ENCODE measurements around the gene SMYD2.
A peak's percentile ranks its signal among the peaks of the same experiment; 100 is the strongest.

Gene SMYD2

DNA sequence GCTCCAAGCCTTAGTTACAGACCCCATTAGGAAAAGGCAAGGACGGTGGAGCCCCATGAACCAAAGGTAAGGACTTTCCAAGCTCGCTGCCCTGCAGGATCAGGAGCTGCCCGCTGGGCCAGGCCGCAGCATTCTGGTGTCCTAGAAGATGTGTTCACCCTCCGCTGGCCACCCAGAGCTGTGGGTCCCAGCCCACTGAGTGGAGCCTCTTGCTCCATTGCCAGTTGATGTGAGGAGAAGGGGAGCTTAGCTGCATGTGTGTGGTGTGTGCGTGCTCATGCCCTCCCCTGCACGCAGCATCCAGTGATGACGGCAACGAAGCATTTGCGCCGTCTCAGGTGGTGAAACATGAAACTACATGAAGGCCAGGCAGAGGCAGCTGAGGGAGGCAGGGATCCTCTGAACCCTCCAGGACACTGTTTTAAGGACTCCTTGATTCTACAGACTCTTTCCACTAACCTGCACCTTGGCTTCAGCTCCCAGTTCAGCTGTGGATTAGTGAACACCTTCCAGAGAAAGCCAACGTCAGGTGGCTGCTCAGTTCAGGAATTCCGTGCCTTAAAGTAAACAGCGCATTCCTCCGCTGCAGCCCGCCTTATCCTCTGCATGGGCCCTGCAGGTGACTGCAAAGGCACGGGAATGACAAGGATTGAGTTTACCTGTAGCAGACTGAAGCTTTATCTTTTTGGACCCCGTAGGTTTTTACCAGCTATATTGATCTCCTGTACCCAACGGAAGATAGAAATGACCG lies 48.7 kb downstream of the SMYD2 start:
- no peak for DNase-seq (ENCODE audit: low read depth in 2 of 2)

DNA sequence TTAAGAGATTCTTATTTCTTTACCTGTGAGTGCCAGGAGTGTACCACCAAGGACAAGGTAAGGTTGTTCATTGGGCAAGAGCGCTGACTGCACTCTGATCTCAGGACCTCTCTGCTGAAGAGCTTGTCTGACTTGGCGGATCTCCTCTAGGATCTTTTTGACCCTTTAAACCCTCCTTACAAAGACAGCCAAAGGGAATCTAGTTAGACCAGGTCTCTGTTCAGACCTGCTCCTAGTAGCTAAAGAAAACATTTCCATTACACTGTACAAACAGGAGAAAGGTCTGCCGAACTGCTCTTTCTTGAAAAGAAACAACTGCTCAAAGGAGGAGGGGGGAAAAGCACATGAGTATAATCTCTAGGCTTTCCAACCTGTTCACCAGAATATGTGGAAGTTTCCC lies 49.3 kb downstream of the SMYD2 start:
- DNase-seq (ENCODE audit: low read depth in 2 of 2): no peak

DNA sequence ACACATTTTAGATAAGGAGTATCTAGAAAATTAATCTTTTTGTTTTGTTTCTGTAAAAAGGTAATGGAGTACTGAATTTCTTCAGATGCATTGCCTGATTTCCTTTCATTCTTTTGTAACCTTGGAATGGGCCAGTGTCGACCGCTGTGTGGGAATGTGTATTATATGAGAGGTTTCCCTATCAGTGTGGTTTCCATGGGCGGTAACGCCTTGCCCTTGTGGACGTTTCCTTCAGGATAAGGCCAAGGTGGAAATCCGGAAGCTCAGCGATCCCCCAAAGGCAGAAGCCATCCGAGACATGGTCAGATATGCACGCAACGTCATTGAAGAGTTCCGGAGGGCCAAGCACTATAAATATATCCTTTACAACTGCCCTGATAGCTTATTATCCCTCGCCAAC lies 49.8 kb downstream of the SMYD2 start:
- no peak for DNase-seq (ENCODE audit: low read depth in 2 of 2)

DNA sequence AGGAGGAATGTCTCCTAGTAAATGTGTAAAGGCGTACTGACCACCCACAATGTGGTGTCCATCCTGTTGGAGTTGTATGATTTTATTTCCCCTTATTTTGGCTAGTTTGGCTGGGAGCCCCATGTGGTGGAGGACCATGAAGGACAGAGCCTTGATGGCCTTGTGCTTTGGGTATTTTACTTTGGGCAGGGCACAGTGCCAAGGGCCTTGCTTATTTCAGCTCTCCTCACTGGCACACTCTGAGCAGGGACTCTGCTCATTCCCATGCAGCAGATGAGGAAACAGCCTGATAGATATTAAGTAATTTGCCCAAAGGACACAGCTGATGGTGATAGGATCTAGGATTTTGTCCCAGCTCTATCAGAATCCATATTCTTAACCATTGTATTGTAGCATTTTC lies 50.2 kb downstream of the SMYD2 start:
- no peak for DNase-seq (ENCODE audit: low read depth in 2 of 2)

DNA sequence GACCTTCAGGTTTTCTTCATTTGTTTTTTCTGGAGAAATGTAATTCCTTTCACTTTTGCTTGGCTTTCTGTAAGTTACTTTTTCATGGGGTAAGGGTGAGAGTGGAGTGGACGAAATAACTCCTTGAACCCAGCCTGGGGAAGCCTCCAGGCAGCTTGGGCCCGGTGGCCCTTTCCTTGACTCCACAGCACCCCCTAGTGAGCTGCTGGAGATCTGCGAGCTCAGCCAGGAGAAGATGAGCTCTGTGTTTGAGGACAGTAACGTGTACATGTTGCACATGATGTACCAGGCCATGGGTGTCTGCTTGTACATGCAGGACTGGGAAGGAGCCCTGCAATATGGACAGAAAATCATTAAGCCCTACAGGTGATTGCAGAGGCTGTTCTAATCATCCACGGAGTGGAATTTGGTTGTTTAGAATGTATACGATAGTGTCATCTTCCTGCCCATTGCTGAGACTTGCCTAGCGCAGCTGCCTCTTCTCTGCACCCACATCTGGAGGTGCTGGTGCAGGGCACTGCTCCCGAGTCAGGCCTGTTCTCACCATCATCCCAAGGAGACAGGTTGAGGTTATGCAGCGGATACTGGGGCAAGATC lies 51.0 kb downstream of the SMYD2 start:
- DNase-seq (ENCODE audit: low read depth in 2 of 2): peak in 1 of 2 donors; percentile 16

DNA sequence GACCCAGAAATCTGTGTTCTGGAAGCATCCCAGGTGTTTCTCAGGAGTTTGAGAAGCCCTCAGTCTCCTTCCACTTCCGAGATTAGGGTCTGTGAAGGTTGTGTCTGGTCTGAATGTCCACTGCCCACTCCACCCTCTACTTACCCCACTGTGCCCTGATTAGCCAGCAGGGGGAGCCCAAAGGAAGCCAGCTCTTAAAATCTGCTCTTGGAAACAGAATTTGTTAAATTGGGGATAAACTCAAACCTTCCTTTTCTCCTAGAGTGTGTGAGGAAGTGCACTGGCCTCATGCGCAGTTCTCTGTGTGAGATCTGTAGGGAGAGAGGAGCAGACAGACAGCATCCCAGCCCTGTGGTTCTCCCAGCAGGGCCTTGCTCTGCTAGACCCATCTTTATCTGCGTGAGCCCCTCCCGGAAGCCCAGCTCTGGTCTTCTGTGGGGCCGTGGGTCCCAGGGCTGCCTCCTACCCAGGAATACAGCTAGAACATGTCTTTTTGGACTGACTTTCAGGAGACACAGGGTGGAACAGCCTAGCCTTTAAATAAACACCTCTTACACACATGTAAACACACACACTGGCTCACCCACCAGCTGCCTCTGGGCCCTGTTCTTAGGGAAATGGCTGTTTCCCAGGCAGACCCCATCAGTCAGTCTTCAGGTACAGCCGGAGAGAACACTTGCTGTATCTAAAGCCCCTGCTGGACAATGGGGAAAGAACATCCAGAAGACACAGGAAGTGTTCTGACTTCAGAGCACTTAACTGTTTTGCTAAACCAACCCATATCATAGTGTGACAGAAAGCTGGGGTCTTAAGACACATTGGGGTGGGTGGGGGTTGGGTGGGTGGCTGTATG lies 52.2 kb downstream of the SMYD2 start:
- no peak for DNase-seq (ENCODE audit: low read depth in 2 of 2)

DNA sequence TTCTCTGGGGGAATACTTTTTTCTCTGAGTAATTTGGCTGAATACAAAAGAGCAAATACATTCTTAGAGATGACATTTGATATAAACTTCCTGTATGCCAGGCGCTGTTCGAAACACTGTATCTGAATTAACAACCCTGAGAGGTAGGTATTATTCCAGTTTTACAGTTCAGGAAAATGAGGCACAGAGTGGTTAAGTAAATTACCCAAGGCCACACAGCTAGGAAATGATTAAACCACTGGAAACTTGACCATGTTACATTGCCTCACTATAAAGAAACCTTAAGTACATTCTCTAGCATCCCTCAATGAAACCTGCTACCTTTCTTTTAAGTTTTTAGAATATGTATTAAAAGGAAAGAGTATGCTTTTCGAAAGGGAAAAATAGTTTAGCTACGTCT lies 54.6 kb downstream of the SMYD2 start:
- no peak for DNase-seq (ENCODE audit: low read depth in 2 of 2)

DNA sequence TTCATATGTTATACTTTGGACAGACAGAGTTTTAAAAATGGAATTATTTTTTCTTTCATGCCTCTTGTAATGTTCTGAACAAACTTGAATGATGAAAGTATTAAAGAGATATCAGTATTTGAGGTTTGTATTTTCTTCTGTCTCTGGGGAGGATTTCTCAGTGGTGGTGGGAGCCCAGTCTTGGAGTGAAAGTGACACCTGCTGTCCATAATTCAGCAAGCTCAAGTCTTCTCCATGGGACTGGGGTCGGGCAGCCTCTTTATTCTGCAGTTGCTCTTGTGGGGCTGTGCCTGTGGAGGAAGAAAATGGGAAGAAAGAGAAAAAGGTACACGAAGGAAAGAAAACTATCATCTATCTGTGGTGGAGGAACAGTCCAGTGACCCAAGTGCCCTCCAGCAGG lies 56.1 kb downstream of the SMYD2 start:
- DNase-seq (ENCODE audit: low read depth in 2 of 2): no peak

DNA sequence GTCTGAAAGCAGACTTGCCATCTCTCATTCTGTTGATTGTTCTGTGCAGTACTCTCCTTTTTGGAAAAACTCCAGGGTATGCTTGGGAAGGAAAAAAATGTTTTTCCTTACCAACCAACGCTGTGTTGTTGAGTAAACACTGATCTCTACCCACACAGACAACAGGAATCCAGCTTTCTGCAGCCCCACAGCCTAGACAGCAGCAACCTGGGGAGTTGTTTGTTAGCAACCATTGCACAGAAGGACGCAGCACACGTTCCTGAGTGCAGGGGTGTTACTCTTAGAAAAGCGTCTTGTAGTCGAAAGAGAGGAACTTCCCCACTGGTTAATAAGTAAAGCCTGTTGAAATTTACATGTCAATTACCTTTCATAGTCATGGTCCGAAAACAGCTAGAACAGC lies 56.6 kb downstream of the SMYD2 start:
- no peak for DNase-seq (ENCODE audit: low read depth in 2 of 2)

DNA sequence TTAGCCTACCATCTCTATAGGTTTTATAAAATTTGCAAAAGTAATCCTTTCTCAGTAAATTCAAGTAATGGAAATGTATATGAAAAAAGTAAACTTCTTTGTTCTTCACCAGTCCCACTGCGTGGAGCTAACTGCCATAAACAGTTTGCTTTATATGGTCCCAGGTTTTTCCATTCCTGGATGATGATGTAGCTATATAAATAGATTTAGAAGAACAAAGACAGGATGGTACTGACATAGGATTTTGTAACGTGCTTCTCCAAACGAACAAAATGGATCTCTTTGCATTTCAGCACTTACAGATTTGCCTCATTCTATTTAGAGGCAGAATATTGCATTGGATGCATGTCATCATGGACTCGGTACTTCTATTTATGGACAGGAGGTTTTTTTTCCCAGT lies 57.3 kb downstream of the SMYD2 start:
- DNase-seq (ENCODE audit: low read depth in 2 of 2): no peak

DNA sequence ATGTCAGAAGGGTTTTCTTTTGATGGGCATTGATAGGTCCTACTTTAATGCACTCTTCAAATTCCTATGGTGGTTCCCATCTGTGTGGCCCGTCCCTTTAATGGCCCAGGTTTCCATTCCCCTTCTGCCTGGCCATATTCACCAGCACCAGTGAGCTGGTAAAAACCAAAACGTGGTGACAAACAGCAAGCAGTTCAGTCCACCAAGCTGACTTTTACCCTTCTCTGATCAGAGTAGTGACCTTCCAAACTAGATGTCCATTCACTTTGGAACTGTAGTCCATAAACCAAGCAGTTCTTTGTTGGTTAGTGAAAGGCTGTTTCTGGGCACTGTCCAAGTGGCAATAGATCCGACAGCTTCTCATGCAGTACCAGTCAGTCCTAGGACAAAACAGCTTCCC lies 60.5 kb downstream of the SMYD2 start:
- DNase-seq (ENCODE audit: low read depth in 2 of 2): no peak

DNA sequence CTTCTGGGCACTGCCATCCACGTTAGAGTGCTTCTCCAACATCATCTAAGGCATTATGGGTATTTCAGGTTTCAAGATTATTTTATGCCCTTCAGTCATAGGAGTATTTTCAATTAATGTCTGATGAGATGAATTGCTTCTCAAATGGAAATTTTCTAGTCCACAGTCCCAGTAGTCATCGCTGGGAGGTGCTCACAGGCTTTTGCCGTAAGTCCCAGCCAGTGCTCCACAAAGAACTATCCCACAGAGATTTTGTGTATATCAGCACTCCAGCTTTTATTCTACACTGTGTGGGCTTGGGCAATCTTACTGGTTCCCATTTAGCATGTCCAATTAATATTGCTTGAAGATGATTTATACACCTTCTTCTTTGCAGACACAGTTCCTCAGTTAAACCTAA lies 61.0 kb downstream of the SMYD2 start:
- no peak for DNase-seq (ENCODE audit: low read depth in 2 of 2)

DNA sequence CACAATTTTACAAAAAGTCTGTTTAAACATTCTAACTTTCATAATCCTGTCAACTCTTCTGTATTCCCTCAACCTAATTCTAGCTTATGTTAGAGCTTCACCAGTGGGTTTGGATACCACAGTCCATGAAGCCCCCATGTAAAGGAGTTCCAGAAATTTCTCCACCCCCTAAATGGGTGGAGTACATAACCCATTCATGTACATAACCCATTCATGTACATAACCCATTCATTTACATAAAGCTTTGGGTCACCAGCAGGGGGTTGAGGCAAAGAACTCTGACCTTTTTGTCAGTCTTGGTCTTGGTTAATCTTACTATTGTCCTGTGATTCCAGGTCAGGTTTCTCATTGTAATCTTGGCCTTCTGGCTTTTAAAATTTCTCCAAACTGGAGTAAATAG lies 61.6 kb downstream of the SMYD2 start:
- no peak for DNase-seq (ENCODE audit: low read depth in 2 of 2)

DNA sequence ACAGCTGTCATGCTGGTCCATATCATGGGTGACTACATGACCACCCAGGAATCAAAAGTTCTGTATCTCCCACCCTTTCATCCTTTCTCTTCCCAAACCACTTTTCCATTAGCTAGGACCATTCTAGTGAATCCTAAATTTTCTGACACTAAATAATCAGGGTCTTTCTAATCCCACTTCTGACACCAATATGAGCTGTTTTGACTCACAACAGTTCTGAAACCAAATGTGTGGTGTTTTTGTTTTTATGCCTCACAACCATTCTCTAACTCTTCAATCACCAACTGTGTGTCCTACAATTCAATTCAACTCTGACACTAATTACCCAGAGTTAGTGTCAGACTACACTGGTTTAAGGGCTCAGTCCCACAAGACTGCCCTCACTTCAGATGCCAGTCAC lies 63.9 kb downstream of the SMYD2 start:
- DNase-seq (ENCODE audit: low read depth in 2 of 2): no peak

DNA sequence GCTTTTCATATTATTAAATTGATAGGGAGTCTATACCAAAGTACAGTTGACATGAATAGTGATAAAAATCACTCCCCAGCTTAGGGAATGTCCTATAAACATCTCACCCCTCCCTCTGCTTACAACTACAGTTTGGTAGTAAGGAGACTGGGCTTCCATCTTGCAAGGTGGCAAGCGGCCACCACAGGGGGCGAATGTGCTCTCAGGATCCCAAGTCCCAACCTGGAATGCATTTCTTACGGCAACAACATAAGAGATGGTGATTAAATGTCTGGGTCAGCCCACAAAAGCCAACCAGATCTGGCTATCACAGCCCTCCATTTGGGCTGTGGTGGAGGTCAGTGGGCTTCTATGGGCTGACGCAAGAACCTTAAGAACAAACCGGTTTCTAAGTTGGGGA lies 68.0 kb downstream of the SMYD2 start:
- DNase-seq (ENCODE audit: low read depth in 2 of 2): no peak

DNA sequence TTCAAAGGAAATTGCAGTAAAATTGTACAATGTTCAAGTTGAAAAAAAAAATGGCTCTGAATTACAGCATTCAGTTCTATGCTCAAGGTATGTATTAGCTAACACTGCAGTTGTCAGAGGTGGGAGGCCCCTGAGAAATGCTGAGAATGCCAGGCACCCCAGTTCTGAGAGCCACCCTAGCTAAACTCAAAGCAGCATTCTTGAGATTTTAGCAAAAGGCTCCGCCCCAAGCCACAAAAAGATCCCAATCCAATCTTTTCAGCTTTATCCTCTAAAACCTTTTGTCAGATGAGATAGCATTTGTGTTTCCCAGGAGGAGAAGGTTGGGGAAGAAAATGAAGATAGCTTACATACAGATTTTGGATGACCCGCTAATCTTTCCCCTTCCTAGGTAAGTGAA lies 68.8 kb downstream of the SMYD2 start:
- DNase-seq (ENCODE audit: low read depth in 2 of 2): no peak

DNA sequence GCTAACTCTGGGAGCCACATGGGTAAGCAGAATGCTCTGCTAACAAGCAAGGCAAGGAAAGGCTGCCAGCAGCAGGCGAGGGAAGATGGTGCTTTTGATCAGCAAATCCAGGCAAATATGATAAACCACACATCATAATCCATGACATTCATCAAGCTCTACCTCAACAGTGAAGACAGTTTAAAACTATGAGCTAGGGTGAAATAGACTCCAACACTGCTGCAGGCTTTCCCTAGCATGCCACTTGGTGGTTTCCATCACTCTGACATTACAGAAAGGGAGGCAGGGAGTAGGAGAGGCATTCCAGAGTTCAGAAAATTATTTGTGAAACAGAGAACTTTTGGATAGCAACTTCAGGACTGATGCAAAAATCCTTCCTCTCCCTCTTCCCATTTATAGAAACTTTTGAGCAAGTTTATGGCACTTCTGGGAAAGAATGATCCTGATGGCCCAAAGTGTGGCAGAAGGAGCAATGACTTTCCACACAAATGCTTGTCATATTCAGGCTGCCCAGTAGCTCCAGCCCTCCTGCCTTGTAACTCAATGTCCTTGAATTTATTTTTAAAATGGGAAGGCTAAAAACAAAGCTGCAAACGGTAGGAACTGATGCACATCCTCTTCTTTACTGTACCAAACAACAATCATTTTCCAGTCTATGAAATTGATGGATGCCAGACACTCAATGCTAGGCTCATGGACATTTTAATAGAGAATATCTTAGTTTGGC lies 70.8 kb downstream of the SMYD2 start:
- DNase-seq (ENCODE audit: low read depth in 2 of 2): no peak

DNA sequence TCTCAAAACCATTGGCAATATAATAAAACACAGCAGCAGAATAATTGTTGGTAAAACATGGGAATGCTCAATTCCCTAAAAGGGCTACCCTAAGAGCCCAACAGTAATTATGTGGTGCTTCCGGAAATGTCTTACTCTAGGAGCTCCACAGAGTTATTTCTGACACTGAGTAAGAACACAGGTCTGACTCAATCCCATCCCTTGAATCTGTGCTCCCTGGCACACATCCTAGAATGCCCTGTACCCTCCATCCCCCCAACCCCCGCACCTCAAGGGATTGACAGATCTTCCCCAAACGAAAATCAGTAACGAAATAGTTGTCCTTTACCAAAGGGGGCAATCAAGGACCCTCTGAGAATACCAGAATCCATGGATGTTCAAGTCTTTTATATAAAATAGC lies 71.9 kb downstream of the SMYD2 start:
- DNase-seq (ENCODE audit: low read depth in 2 of 2): no peak

DNA sequence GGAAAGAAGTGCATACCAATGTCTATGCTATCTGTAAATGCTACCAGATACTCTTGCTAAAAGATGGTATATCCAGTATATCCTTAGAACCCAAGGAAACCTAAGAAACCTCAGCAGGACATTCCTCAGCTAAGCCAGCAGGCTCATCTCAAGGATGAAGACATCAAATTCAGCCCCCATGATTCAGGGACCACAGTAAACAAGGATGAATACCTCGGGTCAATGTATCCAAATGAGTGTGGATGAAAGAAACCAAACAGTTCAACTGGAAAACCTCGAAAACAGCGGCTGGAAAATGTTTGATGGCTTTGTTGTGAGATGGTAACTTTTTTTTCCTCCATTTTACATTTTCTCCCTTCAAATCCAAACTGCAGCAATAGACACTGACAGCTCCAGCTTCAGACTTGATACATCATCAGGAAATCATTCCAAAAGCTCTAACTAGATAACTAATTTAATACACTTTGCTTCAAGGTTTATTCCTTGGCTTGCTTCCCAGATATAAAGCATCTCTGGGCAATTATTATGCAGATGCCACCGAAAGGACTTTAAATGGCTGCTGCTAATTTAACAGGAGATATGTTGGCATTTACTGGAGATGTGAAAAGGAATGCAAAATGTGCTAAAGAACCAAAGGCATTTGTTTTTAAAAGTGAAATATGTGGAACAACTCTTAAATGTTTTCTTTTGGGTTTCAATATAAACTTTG lies 73.6 kb downstream of the SMYD2 start:
- no peak for DNase-seq (ENCODE audit: low read depth in 2 of 2)

DNA sequence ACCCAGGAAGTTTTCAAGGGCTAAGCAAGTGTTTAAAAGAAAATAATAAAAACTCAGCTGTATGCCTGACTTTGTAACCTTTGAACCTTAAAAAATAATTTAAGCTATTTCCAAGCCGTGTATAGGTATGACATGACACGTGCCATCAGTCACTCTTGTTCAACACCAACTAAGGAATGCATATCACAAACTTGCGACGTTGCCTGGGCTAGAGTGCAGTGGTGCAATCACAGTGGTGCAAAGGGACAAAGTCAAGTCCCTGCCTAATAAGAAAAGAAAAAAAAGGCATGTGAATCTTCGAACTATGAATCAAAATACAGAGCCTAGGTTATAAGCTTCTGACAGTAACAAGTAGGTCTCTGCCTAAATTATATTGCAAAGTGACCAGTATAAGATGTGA lies 79.2 kb downstream of the SMYD2 start:
- no peak for DNase-seq (ENCODE audit: low read depth in 2 of 2)

DNA sequence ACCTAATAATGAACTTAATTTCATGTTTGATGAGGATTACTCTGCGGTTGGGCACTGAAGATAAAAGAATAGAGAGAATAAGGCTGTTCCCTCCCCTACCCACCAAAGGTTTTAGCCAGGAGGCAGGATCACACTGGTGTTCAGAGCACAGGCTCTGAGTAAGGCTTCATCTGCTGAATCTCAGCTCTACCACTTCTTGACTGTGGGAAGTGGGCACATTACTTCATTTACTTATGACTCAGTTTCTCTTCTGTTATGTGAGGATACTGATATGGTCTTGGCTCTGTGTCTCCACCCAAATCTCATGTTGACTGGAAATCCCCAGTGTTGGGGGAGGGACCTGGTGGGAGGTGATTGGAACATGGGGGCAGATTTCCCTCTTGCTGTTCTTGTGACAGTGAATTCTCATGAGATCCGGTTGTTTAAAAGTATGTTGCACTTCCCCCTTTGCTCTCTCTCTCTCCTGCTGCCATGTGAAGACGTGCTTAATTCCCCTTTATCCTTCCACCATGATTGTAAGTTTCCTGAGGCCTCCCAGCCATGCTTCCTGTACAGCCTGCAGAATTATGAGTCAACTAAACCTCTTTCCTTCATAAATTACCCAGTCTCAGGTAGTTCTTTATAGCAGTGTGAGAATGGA lies 79.7 kb downstream of the SMYD2 start:
- no peak for DNase-seq (ENCODE audit: low read depth in 2 of 2)

Data from stimulated activated CD8-positive, alpha-beta memory T cell treated with anti-CD3 and anti-CD28 coated beads, Interleukin-2, amount 100 ng/mL, for 1 hour (primary cell).